ENCODE data around the gene PPP2R5D.

PPP2R5D gene

DNA sequence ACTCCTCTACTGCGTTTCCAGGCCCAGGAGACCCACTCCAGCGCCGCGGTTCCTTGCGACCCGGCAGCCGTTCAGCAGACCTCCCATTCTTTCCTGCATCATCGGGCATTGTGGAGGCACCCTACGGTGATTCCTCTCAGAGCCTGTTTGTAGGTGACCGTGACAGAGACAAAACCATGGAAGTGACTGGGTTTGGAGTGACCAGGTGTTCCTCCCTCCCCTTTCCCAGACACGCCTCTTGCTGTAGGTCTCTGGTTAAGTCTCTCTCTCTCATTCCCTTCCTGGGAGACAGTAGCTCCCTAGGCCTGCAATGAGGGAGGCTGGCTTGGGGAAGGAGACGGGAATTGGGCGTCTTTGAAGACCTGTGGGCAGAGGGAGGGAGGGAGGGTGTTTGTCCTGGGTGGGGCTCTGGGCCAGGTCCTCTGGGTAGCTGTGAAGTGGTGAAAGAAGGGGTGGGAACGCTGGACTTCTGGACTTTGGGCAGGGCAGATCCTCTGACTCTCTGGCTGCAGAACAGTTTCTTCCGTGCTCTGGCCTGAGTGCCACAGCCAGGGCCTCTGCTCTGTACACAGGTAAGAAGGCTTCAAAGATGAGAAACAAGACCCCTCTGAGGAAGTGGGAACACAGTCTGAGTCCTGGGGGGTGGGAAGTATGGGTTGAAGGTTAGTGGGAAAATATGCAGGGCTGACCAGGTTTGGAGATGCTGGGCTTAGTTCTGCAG is 75.8 kb downstream of the PPP2R5D start:
- no peak for DNase-seq

DNA sequence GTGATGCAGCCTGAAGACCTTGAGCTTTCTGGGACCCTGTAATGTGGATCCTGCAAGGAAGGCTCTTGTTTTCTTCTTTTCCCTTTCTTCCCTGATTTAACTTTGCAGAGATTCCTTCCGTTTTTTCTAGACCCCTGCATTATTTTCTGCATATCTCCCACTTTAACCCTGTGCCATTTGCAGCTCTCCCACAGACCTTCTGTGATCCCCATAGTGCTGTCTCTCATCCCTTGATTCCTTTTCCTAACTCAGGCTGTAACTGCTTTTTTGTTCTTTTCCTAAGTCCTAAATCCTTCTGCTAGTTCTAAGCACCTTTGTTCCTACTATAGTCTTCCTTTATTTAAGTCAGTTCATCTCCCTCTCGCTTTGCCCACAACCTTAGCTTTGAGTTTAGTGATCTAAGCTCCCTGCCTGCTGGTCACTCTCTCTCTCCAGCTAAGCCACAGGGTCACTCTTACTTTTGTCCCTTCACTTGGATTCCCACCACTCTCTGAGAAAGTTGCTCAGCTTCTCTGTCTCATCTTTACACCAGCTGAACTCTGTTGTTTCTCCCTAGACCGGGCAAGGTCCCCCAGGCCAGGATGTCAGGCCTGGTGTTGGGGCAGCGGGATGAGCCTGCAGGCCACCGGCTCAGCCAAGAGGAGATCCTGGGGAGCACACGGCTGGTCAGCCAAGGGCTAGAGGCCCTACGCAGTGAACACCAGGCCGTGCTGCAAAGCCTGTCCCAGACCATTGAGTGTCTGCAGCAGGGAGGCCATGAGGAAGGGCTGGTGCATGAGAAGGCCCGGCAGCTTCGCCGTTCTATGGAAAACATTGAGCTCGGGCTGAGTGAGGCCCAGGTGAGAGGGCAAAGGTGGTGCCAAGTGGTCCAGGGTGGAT is 76.6 kb downstream of the PPP2R5D start:
- DNase-seq, result no peak

DNA sequence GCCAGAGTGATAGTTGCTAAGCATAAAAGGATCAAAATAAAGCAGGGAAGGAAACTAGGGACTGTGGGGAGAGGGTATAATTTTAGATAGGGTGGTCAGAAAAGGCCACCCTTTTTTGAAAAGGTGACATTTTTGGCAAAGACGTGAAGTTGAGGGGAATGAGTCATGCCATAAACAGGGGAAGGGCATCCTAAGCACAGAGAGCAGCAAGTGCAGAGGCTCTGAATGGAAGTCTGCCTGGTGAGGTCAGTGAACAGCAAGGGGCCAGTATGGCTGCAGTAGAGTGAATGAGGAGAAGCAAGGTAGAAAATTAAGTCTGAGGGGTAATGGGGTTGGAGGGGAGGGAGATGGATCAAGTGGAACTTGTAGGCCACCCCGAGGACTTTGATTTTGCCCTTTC is 77.5 kb downstream of the PPP2R5D start:
- no peak for DNase-seq
